Right forelimb (tissue), 1 donor: Measurements from ENCODE around the gene LHB.

Source experiments
- DNase-seq: peaks from one replicate; pipeline ENCODE4 v3.0.0-alpha.2; 2018

Gene LHB

DNA sequence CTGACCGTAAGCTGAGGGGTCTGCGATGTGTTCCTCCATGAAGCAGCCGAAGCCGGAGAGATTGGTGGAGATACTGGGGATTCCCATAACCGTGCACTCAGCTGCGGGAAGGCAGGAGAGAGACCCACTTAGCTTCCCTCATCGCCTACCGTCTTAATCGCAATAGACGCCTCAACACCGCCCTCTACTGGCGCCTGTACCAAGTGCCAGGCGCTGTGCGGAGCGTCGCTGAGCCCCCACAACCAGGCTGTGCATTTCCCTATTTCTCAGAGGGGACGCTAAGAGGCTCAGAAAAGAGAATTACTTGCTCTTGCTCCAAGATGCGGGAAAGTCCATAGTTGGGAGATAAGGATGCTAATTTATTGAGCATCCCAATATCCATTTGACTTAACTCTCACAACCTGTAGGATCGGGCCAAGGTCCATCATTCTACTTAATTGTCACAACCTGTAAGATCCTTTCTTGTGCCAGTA lies 45.9 kb downstream of the LHB start:
- DNase-seq: peak; percentile 85

DNA sequence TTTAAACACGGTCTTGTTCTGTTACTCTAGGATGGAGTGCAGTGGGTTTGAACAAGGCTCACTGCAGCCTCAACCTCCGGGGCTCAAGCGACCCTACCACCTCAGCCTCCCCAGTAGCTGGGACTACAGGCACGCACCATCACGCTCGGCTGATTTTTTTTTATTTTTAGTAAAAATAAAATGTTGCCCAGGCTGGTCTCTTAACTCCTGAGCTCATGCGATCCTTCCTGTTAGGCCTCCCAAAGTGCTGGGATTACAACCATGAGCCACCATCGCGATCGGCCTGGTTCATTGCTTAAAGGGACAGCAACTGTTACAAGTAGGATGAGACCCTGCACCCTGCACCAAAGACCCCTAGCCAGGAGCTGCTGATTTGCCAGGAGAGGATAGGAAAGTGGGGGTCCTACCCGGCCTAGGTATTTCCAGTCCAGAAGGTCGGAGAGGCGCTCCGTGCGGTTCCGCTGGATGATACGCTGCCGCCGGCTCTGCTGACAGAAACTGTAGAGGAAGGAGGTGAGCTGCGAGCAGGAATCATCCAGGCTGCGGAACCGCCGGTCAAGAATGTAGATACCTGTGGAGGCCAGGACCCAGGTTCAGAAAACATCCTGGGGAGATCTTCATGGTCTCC lies 46.6 kb downstream of the LHB start:
- no peak for DNase-seq

DNA sequence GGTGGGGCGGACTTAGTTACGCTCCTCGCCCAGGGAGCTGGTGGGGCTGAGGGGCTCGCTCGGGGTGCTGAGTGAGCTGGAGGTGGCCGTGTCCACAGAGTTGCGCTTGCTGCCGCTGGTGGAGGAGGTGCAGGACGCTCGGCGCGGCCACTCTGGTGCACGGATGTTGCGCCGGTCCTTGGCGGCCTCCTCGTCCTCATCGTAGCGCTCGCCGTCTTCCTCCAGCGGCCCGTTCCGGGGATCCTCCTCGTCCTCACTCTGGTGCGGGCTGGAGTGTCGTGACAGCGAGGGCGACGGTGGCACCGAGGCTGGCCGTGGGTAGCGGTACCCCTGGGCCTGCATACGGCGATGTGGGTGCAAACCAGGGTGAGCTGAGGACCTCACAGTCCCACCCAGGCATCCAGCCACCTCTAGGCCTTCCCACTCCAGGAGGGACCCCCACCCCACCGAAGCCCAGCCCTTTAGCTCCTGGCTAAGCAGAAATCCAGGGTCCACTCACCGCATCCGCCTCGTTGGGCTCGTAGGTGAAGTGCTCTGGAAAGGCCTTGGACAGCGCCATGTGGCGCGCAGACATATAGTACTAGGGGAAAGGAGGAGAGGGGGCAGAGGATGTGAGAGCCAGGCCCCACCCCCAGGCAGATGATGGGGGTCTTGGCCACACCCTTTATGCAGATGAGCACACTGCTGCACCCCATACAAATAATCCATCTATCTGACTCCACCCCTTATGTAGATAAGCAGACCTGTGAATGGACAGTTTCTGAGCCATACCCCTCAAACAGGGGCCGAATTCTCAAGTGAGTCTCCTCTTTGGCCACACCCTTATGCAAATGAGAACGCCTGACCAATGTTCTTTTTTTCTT lies 47.4 kb downstream of the LHB start:
- no peak for DNase-seq

GRCh38 chr19:48968813-48969218 lies 48.1 kb downstream of the LHB start:
- DNase-seq: no peak

DNA sequence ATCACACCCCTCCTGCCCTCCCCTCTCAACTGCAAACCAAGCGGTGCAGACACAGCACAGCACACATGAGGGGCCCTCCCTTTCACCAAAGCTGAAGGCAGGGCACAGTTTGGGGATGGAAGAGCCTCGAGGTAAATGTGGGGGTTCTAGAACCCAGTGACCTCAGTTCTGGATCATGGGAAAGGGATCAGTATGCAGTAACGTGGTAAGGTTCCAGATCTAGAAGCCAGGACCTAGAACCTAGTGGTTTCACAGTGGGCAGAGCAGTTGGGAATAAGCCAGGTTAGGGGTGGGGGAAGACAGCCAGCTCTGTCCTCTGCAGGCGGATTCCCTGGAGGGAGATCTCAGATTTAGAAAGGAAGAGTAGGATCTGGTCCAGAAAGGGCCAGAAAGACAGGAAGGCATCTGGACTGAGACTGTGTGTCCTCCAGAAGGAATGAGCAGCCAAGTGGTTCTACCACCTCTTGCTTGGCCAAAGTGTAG lies 48.7 kb downstream of the LHB start:
- no peak for DNase-seq

DNA sequence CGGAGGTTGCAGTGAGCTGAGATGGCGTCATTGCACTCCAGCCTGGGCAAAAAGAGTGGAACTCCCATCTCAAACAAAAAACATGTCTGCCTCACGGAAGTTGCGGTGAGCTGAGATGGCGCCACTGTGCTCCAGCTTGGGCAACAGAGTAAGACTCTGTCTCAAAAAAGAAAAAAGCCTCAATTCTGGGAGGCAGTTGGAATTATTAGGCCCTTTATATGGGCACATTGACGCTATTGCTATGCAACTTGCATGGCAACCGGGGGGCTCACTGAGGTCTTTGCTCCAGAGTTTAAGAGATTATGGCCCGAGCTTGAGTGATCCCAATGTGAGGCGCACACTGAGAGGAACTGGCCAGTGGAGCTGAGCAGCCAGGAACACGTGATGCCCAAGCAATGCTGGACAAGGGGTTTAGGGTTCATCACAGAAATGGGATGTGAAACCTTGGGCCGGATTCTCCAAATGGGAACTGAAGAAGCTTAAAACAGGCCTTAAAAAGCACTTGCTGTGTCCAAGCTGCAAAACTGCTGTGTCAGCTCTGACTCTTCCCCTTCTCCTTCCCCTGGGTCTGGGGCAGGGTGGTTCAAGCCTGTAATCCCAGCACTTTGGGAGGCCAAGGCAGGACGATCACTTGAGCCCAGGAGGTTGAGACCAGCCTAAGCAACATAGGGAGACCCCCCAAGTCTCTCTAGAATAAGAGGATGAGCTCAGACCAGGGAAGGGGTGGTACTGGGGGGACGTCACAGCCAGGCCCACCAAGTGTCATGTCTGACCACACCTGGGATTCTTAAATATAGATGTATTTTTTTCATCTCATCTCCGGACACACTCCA lies 49.3 kb downstream of the LHB start:
- no peak for DNase-seq

DNA sequence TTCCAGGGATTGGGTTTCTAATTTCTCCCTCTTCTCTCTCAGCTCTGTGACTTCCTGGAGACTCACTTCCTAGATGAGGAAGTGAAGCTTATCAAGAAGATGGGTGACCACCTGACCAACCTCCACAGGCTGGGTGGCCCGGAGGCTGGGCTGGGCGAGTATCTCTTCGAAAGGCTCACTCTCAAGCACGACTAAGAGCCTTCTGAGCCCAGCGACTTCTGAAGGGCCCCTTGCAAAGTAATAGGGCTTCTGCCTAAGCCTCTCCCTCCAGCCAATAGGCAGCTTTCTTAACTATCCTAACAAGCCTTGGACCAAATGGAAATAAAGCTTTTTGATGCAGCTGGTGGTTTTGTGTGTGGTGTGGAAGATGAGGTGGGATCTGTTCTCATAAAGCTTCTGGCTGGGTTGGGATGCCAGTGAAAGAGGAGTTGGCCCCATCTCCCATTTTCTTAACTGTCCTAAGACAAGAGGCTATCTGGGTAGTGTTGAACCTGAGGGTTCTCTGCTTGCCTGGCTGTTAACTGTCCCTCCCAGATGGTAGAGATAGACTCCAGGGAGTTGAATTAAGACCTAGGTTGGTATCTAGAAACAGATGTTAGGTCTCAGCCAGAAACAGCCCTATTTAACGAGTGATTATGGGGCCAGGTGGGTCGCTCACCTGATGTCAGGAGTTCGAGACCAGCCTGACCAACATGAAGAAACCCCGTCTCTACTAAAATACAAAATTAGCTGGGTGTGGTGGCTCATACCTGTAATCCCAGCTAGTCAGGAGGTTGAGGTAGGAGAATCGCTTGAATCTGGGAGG lies 50.1 kb downstream of the LHB start:
- DNase-seq: no peak
